ENCODE results near the gene DUOXA1. TPM values are rescaled to one million over a fixed set of nuclear protein-coding genes. Genes with fewer than 3 reads are reported as not detected.
"Not testable (repeated sequence)": the region's sequence is repeated elsewhere in the genome, so short reads cannot be mapped to it uniquely, and the experiment has no call there.

DUOXA1 gene
- total RNA-seq, 1 donor from 2014 or later = not detected

DNA sequence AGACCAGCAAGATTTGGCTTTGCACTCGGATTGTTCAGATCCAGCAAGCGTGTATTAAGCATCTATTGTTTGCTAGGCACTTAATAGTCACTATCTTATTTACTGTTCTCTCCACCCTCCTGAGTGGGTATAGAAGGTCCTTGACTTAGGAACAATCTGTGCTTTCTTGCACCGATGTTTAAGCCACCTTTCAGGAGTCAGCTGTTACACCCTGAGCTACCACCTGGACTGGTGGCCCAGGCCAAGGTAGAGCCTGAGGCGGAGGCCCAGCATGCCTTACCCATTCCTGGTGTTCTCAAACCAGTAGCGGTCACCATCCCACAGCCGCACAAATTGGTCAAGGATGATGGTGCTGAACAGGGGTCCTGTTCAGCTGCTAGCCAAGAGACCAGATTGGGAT, 10.1 kb upstream of the DUOXA1 start:
- H3K9me3 Mint-ChIP-seq = no peaks in the 10 kb centered on the region
- no peak for DNase-seq (ENCODE audit: low read depth, low spot score)
- H3K27ac Mint-ChIP-seq (ENCODE audit: unreplicated experiment) = no peak overlapping the region
- no peak for TF ChIP-seq CTCF (conservative IDR thresholded peaks at IDR 0.05)
- no peaks in the 10 kb centered on the region for H3K4me1 Mint-ChIP-seq
- H3K36me3 Mint-ChIP-seq (ENCODE audit: low read depth) = no peaks in the 10 kb centered on the region
- H3K27me3 Mint-ChIP-seq (ENCODE audit: low read depth) = peaks cover 25% of the 10 kb centered on the region
- H3K4me3 Mint-ChIP-seq = no peak overlapping the region

DNA sequence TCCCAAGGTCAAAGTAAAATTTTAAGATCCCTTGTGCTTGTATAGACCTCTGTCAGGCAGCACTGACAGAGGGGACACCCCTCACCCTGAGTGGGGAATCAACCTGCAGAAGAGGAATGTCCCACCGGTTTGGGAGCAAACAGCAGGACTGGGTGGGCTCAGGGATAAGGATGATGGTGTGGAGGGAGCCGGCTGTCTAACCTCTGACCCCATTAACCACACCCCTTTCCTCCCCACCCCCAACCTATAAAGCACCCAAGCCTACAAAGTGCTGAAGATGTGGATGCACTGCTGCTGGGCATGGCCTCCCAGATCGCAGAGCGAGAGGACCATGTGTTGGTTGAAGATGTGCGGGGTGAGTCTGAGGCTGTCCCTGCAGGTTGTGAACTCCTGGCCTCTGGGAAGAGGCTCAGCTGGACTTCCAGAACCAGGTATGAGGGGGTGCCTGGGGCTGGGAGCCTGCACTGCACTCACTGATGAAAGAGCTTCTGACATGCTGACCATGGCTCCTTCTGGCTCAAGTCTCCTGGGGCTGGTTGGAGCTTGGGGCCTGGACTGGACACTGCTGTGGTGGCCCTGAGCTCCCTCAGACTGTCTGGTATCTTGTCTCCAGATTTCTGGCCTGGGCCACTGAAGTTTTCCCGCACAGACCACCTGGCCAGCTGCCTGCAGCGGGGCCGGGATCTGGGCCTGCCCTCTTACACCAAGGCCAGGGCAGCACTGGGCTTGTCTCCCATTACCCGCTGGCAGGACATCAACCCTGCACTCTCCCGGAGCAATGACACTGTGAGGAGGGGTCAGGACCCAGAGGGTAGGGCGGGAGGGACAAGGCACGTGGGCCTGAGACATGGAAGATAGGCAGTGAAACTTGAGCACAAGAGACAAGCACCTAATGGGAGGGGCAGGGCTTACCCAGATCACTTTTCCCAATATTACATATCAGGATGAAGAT, 9.4 kb upstream of the DUOXA1 start:
- no peak for DNase-seq (ENCODE audit: low read depth, low spot score)
- TF ChIP-seq CTCF (conservative IDR thresholded peaks at IDR 0.05) = no peak
- H3K4me1 Mint-ChIP-seq = no peaks in the 10 kb centered on the region
- no peak overlapping the region for H3K4me3 Mint-ChIP-seq
- peaks cover 28% of the 10 kb centered on the region for H3K27me3 Mint-ChIP-seq (ENCODE audit: low read depth)
- no peaks in the 10 kb centered on the region for H3K36me3 Mint-ChIP-seq (ENCODE audit: low read depth)
- H3K9me3 Mint-ChIP-seq = no peaks in the 10 kb centered on the region
- no peak overlapping the region for H3K27ac Mint-ChIP-seq (ENCODE audit: unreplicated experiment)

DNA sequence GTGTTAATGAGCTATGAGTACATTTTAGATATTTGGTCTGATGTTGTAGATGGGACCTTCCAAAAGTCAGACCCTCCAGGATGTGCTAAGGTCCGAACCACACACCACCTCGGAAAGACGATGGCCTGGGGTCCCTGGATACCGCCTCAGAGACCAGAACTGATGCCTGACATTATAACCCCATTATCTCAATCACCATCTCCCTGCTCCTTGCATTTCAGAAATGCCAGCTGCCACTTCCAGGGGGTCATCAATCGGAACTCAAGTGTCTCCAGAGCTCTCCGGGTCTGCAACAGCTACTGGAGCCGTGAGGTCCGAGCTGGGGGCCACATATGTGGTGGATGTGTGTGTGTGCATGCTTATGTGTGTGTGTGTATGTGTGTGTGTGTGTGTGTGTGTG, 8.0 kb upstream of the DUOXA1 start:
- no peak for DNase-seq (ENCODE audit: low read depth, low spot score)
- Mint-ChIP-seq H3K4me3 (no peak overlapping the region), H3K4me1 (no peaks in the 10 kb centered on the region), H3K36me3 (ENCODE audit: low read depth) (no peaks in the 10 kb centered on the region), H3K9me3 (no peaks in the 10 kb centered on the region), H3K27me3 (ENCODE audit: low read depth) (peaks cover 42% of the 10 kb centered on the region), H3K27ac (ENCODE audit: unreplicated experiment) (no peak overlapping the region)
- TF ChIP-seq CTCF (conservative IDR thresholded peaks at IDR 0.05) = no peak

DNA sequence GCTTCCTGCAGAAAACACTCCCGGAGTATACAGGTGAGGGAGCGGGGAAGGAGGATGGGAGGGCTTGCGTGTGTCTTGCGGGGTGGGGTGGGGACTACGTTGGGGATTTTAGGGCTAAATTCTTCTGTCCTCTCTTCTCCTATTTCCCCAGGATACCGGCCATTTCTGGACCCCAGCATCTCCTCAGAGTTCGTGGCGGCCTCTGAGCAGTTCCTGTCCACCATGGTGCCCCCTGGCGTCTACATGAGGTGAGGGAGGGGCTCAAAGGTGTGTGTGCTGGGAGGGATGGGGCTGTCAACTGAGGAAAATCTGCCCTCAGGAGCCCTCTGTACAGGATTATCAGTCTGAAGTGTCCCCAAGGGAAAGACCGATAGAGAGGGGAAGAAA, 6.7 kb upstream of the DUOXA1 start:
- Mint-ChIP-seq H3K27me3 (ENCODE audit: low read depth) (peaks cover 56% of the 10 kb centered on the region), H3K4me1 (no peaks in the 10 kb centered on the region), H3K4me3 (no peak overlapping the region), H3K27ac (ENCODE audit: unreplicated experiment) (peak overlapping the region; percentile 35), H3K9me3 (no peaks in the 10 kb centered on the region), H3K36me3 (ENCODE audit: low read depth) (no peaks in the 10 kb centered on the region)
- TF ChIP-seq CTCF (conservative IDR thresholded peaks at IDR 0.05) = peak; percentile 19
- DNase-seq (ENCODE audit: low read depth, low spot score) = no peak

DNA sequence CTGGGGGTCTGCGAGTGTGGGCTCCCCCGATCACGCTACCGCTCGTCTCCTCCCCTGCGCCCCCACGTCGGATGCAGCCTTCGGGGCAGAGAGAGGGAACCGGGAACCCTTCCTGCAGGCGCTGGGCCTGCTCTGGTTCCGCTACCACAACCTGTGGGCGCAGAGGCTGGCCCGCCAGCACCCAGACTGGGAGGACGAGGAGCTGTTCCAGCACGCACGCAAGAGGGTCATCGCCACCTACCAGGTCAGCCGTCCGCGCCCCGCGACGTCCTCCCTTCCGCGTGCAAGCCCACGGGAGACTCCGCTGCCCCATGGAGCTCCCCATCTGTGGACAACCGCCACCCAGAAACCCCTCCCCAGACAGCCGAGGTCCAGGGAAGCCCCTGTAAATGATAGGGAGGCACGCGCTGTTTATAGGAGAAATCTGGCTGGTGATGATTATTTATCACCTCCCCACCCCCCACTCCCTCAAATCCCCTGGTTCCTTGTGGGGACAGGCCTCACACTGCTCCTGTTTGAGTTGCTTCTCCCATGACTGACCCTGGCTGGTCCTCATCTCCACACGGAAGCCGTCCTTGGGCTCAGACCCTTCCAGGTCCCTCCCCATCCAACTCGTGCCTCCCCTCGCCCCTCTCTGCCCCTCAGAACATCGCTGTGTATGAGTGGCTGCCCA, 6.2 kb upstream of the DUOXA1 start:
- peaks cover 61% of the 10 kb centered on the region for H3K27me3 Mint-ChIP-seq (ENCODE audit: low read depth)
- H3K9me3 Mint-ChIP-seq; H3K36me3 Mint-ChIP-seq (ENCODE audit: low read depth); DNase-seq (ENCODE audit: low read depth, low spot score); H3K4me1 Mint-ChIP-seq; H3K27ac Mint-ChIP-seq (ENCODE audit: unreplicated experiment); H3K4me3 Mint-ChIP-seq: not testable (repeated sequence)
